HCT116 (cell line): ENCODE measurements around the gene NDUFA5. TPM values are rescaled to one million over a fixed set of nuclear protein-coding genes. Genes with fewer than 3 reads are reported as not detected.

ENCODE experiments used
- ATAC-seq: fragments of 200-7000 bp; cut with Tn5 transposase; 2 replicates; pipeline ENCODE4 v1.9.1; 2020; ENCODE audit warnings: mild to moderate bottlenecking, moderate library complexity
- BruUV-seq: library from RNA; stranded (reverse); fragments of 400-500 nt; replicated peaks from 2 replicates; lab custom pipeline; 2021; lab: Mats Ljungman, UMichigan
- CTCF ChIA-PET: fragments of 300-600 bp; sonication (Branson Sonifier 250); formaldehyde crosslinking; loops from one replicate; lab custom pipeline; 2021; ENCODE audit warnings: antibody characterized with exemption; lab: Charles Lee
- POLR2A ChIA-PET: fragments of 300-600, 350-600 bp; sonication (Branson Sonifier 250); formaldehyde crosslinking; loops from one replicate; lab custom pipeline; 2021; ENCODE audit warnings: antibody characterized with exemption; lab: Charles Lee
- RAD21 ChIA-PET, 2 experiments: fragments of 300-600 bp; sonication (Branson Sonifier 250); formaldehyde crosslinking; loops; one replicate each; lab custom pipeline; 2023; ENCODE audit warnings: low total read pairs in 2 of 2; ENCODE audit not compliant: uncharacterized antibody in 2 of 2, unreplicated experiment in 2 of 2, low non-redundant PET in 1 of 2; lab: Charles Lee
- DNase-seq: peaks from one replicate; pipeline ENCODE4 v3.0.0-alpha.2; 2010; ENCODE audit warnings: low read depth, low spot score
- H2AFZ ChIP-seq: fragments of 200-600 bp; shearing (Covaris generic), sonication (generic); 2 replicates; pipeline ENCODE4 v1.6.1; 2017; ENCODE audit warnings: low read depth, mixed run types, mixed read lengths, antibody characterized with exemption, low read length; ENCODE audit not compliant: poor library complexity, severe bottlenecking
- H3K27ac ChIP-seq: 2 replicates; pipeline ENCODE4 v1.5.1; 2012; ENCODE audit warnings: low read depth, low read length
- H3K27me3 ChIP-seq: fragments of 200-600 bp; sonication (generic); 2 replicates; pipeline ENCODE4 v1.6.1; 2016; ENCODE audit warnings: mixed run types, low read length, mixed read lengths; ENCODE audit not compliant: insufficient read depth
- H3K36me3 ChIP-seq, 2 experiments: fragments of 200-500 bp in 1 of 2; fragments of 200-600 bp in 1 of 2; sonication (Bioruptor generic) in 1 of 2; sonication (generic) in 1 of 2; 2 replicates each; pipeline versions ENCODE4 v1.5.1 to v1.6.1; 2014 to 2016; ENCODE audit warnings: low read length in 2 of 2, inconsistent platforms in 1 of 2, mixed read lengths in 1 of 2, mixed run types in 1 of 2; ENCODE audit not compliant: insufficient read depth in 2 of 2, control insufficient read depth in 1 of 2
- H3K4me1 ChIP-seq, 2 experiments: fragments of 200-600 bp in 1 of 2; sonication (generic) in 1 of 2; 2 replicates each; pipeline versions ENCODE4 v1.5.1 to v1.6.1; 2012 to 2017; ENCODE audit warnings: low read length in 2 of 2, inconsistent platforms in 1 of 2, mild to moderate bottlenecking in 1 of 2, mixed read lengths in 1 of 2, mixed run types in 1 of 2, moderate library complexity in 1 of 2; ENCODE audit not compliant: insufficient read depth in 2 of 2, control insufficient read depth in 1 of 2
- H3K4me2 ChIP-seq: fragments of 200-600 bp; sonication (generic); 2 replicates; pipeline ENCODE4 v1.6.1; 2017; ENCODE audit warnings: mixed run types, low read length, mixed read lengths
- H3K4me3 ChIP-seq, 2 experiments: fragments of 200-600 bp in 1 of 2; sonication (generic) in 1 of 2; replicated peaks in 1 of 2; 2 replicates each; pipeline ENCODE4 v1.5.1; 2011 to 2016; ENCODE audit warnings: low read length in 2 of 2, control low read depth in 1 of 2, low read depth in 1 of 2, mild to moderate bottlenecking in 1 of 2, mixed read lengths in 1 of 2, mixed run types in 1 of 2
- H3K79me2 ChIP-seq: fragments of 200-600 bp; sonication (generic); 2 replicates; pipeline ENCODE4 v1.6.1; 2017; ENCODE audit warnings: mild to moderate bottlenecking, mixed run types, low read length, moderate library complexity, mixed read lengths; ENCODE audit not compliant: insufficient read depth
- H3K9ac ChIP-seq: fragments of 200-600 bp; sonication (generic); 2 replicates; pipeline ENCODE4 v1.6.1; 2016; ENCODE audit warnings: low read length, mixed read lengths
- H3K9me2 ChIP-seq: fragments of 200-600 bp; sonication (generic), shearing (Covaris generic); 2 replicates; pipeline ENCODE4 v1.6.1; 2017; ENCODE audit warnings: mixed run types, mild to moderate bottlenecking, moderate library complexity; ENCODE audit not compliant: insufficient read depth
- H3K9me3 ChIP-seq, 2 experiments: fragments of 200-500 bp in 1 of 2; fragments of 200-600 bp in 1 of 2; sonication (Bioruptor generic) in 1 of 2; sonication (generic) in 1 of 2; 2 replicates each; pipeline ENCODE4 v1.6.1; 2014 to 2017; ENCODE audit warnings: low read length in 2 of 2, mixed read lengths in 2 of 2, inconsistent platforms in 1 of 2, low read depth in 1 of 2, mild to moderate bottlenecking in 1 of 2, mixed run types in 1 of 2, moderate library complexity in 1 of 2; ENCODE audit not compliant: control insufficient read depth in 1 of 2, insufficient read depth in 1 of 2
- H4K20me1 ChIP-seq: fragments of 200-600 bp; sonication (generic), shearing (Covaris generic); 2 replicates; pipeline ENCODE4 v1.6.1; 2017; ENCODE audit warnings: mixed run types, mild to moderate bottlenecking, moderate library complexity; ENCODE audit not compliant: insufficient read depth
- CBX3 ChIP-seq: IDR thresholded peaks from 2 replicates; pipeline ENCODE4 v1.6.1; 2012; ENCODE audit warnings: low read depth
- CEBPB ChIP-seq: IDR thresholded peaks from 2 replicates; pipeline ENCODE4 v1.6.1; 2012; ENCODE audit warnings: low read depth
- EGR1 ChIP-seq: IDR thresholded peaks from 2 replicates; pipeline ENCODE4 v1.6.1; 2012; ENCODE audit warnings: low read depth
- ELF1 ChIP-seq: IDR thresholded peaks from 2 replicates; pipeline ENCODE4 v1.6.1; 2012; ENCODE audit warnings: low read depth, borderline replicate concordance
- EZH2 ChIP-seq: fragments of 200-600 bp; sonication (generic); IDR thresholded peaks from 2 replicates; pipeline ENCODE4 v1.6.1; 2017; ENCODE audit warnings: antibody characterized with exemption, mixed run types
- FOSL1 ChIP-seq: IDR thresholded peaks from 2 replicates; pipeline ENCODE4 v1.6.1; 2012; ENCODE audit warnings: low read depth
- JUND ChIP-seq: IDR thresholded peaks from 2 replicates; pipeline ENCODE4 v1.6.1; 2012
- POLR2A ChIP-seq: IDR thresholded peaks from 2 replicates; pipeline ENCODE4 v1.7.0; 2011; ENCODE audit warnings: borderline replicate concordance; ENCODE audit not compliant: insufficient read depth, insufficient read length; ENCODE audit errors: extremely low read depth
- POLR2AphosphoS5 ChIP-seq: IDR thresholded peaks from 2 replicates; pipeline ENCODE4 v1.6.1; 2011; ENCODE audit warnings: mild to moderate bottlenecking, low read depth, low read length, moderate library complexity
- RAD21 ChIP-seq: IDR thresholded peaks from 2 replicates; pipeline ENCODE4 v1.6.1; 2012; ENCODE audit warnings: low read depth, mild to moderate bottlenecking
- SIN3A ChIP-seq: IDR thresholded peaks from 2 replicates; pipeline ENCODE4 v1.6.1; 2012; ENCODE audit warnings: low read depth
- SP1 ChIP-seq: IDR thresholded peaks from 2 replicates; pipeline ENCODE4 v1.6.1; 2012; ENCODE audit warnings: low read depth
- SRF ChIP-seq: IDR thresholded peaks from 2 replicates; pipeline ENCODE4 v1.6.1; 2012; ENCODE audit warnings: low read depth
- TCF7L2 ChIP-seq: IDR thresholded peaks from 2 replicates; pipeline ENCODE4 v1.7.0; 2011; ENCODE audit warnings: borderline replicate concordance, inconsistent platforms; ENCODE audit not compliant: insufficient read depth, insufficient read length; ENCODE audit errors: extremely low read depth
- YY1 ChIP-seq: IDR thresholded peaks from 2 replicates; pipeline ENCODE4 v1.6.1; 2011; ENCODE audit warnings: low read length, low read depth, moderate library complexity, mild to moderate bottlenecking; ENCODE audit not compliant: insufficient replicate concordance; ENCODE audit errors: extremely low read depth
- ZFX ChIP-seq: fragments of 450-650 bp; IDR thresholded peaks from 2 replicates; pipeline ENCODE4 v1.6.1; 2017
- ZNF274 ChIP-seq: fragments of 200-500 bp; sonication (Bioruptor generic); IDR thresholded peaks from 2 replicates; pipeline ENCODE4 v1.6.1; 2014; ENCODE audit warnings: mild to moderate bottlenecking, low read depth, low read length, inconsistent platforms
- intact Hi-C: fragments of 100-400 bp; cut with micrococcal nuclease; formaldehyde crosslinking; loops from 2 replicates; pipeline ENCODE4 v1.10.0; 2022
- total RNA-seq: library from RNA; stranded (reverse); gene quantifications from one replicate; pipeline ENCODE4 v1.2.1, GENCODE V29; 2021; ENCODE audit not compliant: unreplicated experiment
- TF ChIP-seq, protein P1 (sequence below): IDR thresholded peaks from 2 replicates; pipeline ENCODE4 v1.6.1; 2012
- TF ChIP-seq, protein P2 (sequence below): IDR thresholded peaks from 2 replicates; pipeline ENCODE4 v1.6.1; 2012; ENCODE audit warnings: low read depth
- TF ChIP-seq, protein P3 (sequence below): IDR thresholded peaks from 2 replicates; pipeline ENCODE4 v1.6.1; 2011; ENCODE audit warnings: mild to moderate bottlenecking, low read length, moderate library complexity; ENCODE audit not compliant: insufficient replicate concordance; ENCODE audit errors: extremely low read depth

NDUFA5 gene
- total RNA-seq, 1 experiment from 2014 or later: 64.2 TPM

DNA sequence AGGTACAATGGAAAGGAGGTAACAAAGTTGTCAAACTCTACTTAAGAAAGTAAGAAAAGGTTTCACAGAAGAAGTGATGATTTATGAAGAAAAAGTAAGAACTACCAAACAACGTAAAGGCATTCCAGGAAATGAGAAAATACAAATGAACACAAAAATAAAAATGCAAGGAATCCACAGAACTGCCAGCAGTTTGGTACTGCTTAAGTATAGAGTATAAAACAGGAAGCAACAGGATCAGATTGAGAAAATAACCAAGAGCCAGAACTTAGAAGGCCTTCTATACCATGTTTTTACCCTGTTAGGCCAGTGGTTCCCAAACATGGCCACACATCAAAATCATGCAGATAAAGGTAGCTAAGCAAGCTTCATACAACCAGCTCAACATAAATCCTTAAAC lies 9.2 kb downstream of the NDUFA5 start:
- H3K4me1 ChIP-seq: no peaks in the 10 kb centered on the region
- intact Hi-C loops: no loop called here
- H3K27me3 ChIP-seq: no peaks in the 10 kb centered on the region
- H3K4me2 ChIP-seq: no peak overlapping the region
- no peaks in the 10 kb centered on the region for H4K20me1 ChIP-seq
- no peak for TF ChIP-seq YY1
- TF ChIP-seq POLR2AphosphoS5: no peak
- no peak for TF ChIP-seq POLR2A
- TF ChIP-seq ZFX: no peak
- TF ChIP-seq ELF1: no peak
- TF ChIP-seq CBX3: no peak
- TF ChIP-seq, protein P1, sequence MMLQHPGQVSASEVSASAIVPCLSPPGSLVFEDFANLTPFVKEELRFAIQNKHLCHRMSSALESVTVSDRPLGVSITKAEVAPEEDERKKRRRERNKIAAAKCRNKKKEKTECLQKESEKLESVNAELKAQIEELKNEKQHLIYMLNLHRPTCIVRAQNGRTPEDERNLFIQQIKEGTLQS: no peak
- TF ChIP-seq TCF7L2: no peak
- TF ChIP-seq RAD21: no peak
- no peak for TF ChIP-seq SIN3A
- TF ChIP-seq SP1: no peak
- no peak for TF ChIP-seq FOSL1
- no peak for TF ChIP-seq CEBPB
- TF ChIP-seq, protein P2, sequence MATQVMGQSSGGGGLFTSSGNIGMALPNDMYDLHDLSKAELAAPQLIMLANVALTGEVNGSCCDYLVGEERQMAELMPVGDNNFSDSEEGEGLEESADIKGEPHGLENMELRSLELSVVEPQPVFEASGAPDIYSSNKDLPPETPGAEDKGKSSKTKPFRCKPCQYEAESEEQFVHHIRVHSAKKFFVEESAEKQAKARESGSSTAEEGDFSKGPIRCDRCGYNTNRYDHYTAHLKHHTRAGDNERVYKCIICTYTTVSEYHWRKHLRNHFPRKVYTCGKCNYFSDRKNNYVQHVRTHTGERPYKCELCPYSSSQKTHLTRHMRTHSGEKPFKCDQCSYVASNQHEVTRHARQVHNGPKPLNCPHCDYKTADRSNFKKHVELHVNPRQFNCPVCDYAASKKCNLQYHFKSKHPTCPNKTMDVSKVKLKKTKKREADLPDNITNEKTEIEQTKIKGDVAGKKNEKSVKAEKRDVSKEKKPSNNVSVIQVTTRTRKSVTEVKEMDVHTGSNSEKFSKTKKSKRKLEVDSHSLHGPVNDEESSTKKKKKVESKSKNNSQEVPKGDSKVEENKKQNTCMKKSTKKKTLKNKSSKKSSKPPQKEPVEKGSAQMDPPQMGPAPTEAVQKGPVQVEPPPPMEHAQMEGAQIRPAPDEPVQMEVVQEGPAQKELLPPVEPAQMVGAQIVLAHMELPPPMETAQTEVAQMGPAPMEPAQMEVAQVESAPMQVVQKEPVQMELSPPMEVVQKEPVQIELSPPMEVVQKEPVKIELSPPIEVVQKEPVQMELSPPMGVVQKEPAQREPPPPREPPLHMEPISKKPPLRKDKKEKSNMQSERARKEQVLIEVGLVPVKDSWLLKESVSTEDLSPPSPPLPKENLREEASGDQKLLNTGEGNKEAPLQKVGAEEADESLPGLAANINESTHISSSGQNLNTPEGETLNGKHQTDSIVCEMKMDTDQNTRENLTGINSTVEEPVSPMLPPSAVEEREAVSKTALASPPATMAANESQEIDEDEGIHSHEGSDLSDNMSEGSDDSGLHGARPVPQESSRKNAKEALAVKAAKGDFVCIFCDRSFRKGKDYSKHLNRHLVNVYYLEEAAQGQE: no peak
- TF ChIP-seq JUND: no peak
- no peak for TF ChIP-seq EGR1
- no peak for TF ChIP-seq ZNF274
- TF ChIP-seq EZH2: no peak
- TF ChIP-seq SRF: no peak
- TF ChIP-seq, protein P3, sequence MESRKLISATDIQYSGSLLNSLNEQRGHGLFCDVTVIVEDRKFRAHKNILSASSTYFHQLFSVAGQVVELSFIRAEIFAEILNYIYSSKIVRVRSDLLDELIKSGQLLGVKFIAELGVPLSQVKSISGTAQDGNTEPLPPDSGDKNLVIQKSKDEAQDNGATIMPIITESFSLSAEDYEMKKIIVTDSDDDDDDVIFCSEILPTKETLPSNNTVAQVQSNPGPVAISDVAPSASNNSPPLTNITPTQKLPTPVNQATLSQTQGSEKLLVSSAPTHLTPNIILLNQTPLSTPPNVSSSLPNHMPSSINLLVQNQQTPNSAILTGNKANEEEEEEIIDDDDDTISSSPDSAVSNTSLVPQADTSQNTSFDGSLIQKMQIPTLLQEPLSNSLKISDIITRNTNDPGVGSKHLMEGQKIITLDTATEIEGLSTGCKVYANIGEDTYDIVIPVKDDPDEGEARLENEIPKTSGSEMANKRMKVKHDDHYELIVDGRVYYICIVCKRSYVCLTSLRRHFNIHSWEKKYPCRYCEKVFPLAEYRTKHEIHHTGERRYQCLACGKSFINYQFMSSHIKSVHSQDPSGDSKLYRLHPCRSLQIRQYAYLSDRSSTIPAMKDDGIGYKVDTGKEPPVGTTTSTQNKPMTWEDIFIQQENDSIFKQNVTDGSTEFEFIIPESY: no peak
- no peak overlapping the region for H2AFZ ChIP-seq
- no peak for DNase-seq
- no peak overlapping the region for H3K4me3 ChIP-seq
- H3K36me3 ChIP-seq: peaks cover 5 to 9% of the 10 kb centered on the region in 2 experiments; a peak in 2 of 4 replicates
- H3K9me2 ChIP-seq: no peaks in the 10 kb centered on the region
- BruUV-seq: no TSS peak
- H3K27ac ChIP-seq: no peak overlapping the region
- H3K79me2 ChIP-seq: peaks cover 21% of the 10 kb centered on the region
- no peak for ATAC-seq
- no peak overlapping the region for H3K9ac ChIP-seq
- H3K9me3 ChIP-seq: no peaks in the 10 kb centered on the region
- RAD21 ChIA-PET: no interaction called here
- POLR2A ChIA-PET: interaction anchor here (1.2 kb wide), 1 partner anchor 9 kb away, joined by 4 read pairs; the partner anchor contains the start of gene NDUFA5
- CTCF ChIA-PET: no interaction called here
